SH-SY5Y (cell line): ENCODE measurements around the gene CCDC148.

Experiments
- GATA2 ChIP-seq: IDR thresholded peaks from 2 replicates; pipeline ENCODE4 v1.6.1; 2011; ENCODE audit warnings: mild to moderate bottlenecking, low read depth, low read length
- GATA3 ChIP-seq: IDR thresholded peaks from 2 replicates; pipeline ENCODE4 v1.6.1; 2011; ENCODE audit warnings: low read depth, mild to moderate bottlenecking, low read length, moderate library complexity

GRCh38 chr2:158457826-158458616 lies 1.5 kb upstream of the CCDC148 start:
- TF ChIP-seq GATA2 (no peak), GATA3 (no peak)
